HG03342 (cell line): Measurements from ENCODE around the gene BMP8B.

Experiments
- ATAC-seq: cut with Tn5 transposase; IDR thresholded peaks from one replicate; pipeline ENCODE4 v1.9.1; 2021; ENCODE audit warnings: mild to moderate bottlenecking, moderate library complexity; ENCODE audit not compliant: unreplicated experiment

BMP8B gene

GRCh38 chr1:39760074-39761008 is 28.3 kb downstream of the BMP8B start:
- ATAC-seq = no peak

DNA sequence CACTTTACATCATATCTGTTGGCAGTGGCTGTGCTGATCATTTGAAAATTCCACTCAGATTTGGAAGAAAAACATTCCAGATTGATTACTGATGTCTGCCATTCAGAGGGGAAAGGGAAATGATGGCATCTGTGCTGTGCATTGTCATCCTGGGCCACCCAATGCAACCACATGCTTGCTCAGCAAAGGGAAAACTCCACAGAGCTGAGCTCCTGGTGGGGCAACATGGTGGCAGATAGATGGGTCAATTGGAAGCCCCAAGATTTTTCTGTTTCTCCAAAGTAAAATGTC is 29.3 kb downstream of the BMP8B start:
- no peak for ATAC-seq

DNA sequence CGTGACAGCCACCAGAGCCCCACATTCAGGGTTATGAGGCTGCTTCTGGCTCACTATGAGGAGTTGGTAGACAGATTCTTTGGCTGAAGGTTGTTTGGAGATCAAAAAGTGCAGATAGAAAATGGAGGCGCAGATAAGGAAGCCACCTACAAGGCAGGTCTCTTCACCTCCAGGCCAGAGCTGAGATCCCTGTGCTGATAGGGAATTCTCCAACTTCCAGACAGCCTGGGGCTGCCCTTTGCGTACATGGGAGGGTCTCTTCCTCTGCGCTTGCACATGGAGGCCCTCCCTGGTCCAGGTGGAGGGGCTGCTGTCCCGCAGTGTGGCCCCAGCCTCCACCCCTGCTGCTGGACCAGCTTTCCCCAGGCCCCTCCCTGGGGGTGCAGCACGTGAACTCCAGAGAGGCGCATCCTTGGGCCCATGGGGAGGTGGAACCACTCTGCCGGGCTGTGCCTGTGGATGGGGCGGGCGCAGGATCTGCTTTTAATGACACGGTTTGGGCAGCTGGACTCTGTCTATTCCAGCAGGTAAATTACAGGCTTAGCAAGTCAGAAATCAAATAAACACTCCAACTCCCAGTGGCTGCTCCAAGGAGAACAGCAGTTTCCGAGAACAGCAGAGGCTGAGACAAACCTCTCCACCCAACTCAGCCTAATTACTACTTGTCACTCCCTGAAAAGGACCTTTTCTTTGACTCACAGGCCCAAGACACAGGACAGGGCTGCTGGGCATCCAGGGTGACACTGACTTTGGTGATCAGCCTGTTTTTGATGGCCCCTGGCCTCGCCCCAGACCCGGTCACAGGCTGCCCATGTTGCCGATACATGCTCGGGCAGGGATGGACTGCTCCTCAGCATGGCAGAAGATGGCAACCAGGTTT is 29.9 kb downstream of the BMP8B start:
- ATAC-seq = no peak

DNA sequence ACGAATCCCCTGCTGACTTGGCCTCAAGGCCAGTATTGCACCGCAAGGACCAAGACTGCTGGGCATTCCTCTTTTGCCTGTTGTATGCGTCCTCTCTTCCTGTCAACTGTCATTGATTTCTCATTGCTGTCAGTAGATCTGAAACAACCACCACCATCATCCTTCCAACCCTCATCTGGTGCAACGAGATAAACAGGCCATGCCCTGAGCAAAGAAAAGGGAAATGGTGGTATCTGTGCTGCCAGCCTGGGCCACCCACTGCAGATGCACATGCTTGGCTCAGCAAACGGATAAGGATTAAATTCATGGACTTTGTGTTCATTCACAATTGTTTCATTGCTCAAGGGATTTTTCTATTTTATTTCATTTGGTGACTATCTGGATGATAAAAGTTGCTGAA is 31.2 kb downstream of the BMP8B start:
- no peak for ATAC-seq

- ATAC-seq = no peak
Observed at GRCh38 chr1:39755965-39756659, 32.6 kb downstream of the BMP8B start.

GRCh38 chr1:39754906-39755504 is 33.7 kb downstream of the BMP8B start:
- ATAC-seq = no peak

GRCh38 chr1:39754026-39754570 is 34.6 kb downstream of the BMP8B start:
- no peak for ATAC-seq

DNA sequence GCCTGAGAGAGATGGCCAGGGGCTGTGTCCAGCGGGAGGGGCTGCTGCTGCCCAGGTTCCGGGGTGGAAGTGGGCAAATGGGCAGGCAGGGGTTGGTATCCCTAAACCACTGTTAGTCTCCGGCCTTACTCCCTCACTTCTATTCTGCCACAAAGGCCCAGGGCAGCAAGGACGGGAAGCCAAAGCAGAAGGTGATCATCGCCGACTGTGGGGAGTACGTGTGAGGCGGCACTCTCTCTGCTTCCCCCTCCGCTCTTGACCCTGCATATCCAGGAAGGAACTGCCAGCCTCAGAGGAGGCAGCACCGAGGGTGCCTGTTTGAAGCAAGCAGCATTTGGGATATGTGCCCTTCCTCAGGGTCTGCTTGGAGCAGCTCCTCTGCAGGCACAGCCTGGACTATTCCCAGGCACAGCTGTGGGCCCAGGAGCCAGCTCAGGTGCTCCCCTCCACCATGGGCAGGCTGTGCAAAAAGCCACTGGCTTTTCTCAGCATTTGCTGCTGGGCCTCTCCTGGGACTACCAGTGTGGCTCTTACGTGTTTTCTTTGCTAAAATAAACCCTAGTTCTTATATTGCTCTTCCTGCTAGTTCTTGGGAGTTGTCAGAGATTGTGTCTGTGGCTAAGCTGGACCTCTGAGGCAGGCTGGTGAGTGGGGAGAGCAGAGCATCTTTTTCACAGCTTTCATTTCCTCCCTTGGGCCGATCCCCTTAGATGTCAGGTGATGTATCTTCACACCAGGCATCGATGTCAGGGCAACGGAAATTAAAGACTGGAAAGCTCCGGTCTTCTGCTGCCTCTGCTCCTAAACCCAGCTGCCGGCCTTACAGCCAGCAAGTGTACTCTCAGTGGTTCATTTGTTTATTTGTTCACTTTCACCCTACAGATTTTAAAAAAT is 35.3 kb downstream of the BMP8B start:
- ATAC-seq = no peak

DNA sequence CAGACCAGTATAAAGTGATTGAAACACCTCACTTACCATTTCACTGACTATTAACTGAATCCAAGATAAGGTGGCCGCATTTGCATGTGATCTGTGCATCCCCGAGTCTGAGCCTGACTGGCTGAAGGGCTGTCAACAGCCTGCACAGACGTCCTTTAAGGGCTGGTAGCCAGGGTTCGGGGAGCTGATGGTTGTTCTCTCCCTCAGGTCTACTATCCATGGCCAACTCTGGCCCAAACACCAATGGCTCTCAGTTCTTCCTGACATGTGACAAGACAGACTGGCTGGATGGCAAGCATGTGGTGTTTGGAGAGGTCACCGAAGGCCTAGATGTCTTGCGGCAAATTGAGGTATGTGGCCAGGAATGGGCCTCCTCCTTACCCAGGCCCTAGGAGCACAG is 36.0 kb downstream of the BMP8B start:
- ATAC-seq = no peak

- ATAC-seq = no peak
Observed at GRCh38 chr1:39751595-39751994, 37.1 kb downstream of the BMP8B start.

- no peak for ATAC-seq
Observed at GRCh38 chr1:39745016-39745670, 43.5 kb downstream of the BMP8B start.

GRCh38 chr1:39738622-39739366 is 49.9 kb downstream of the BMP8B start, which contains the start of gene PPIE:
Gene PPIE, plus strand, starts transcription at chr1:39738882. Its CDS starts 19 bp downstream, at chr1:39738901.
- ATAC-seq = peak; percentile 87

DNA sequence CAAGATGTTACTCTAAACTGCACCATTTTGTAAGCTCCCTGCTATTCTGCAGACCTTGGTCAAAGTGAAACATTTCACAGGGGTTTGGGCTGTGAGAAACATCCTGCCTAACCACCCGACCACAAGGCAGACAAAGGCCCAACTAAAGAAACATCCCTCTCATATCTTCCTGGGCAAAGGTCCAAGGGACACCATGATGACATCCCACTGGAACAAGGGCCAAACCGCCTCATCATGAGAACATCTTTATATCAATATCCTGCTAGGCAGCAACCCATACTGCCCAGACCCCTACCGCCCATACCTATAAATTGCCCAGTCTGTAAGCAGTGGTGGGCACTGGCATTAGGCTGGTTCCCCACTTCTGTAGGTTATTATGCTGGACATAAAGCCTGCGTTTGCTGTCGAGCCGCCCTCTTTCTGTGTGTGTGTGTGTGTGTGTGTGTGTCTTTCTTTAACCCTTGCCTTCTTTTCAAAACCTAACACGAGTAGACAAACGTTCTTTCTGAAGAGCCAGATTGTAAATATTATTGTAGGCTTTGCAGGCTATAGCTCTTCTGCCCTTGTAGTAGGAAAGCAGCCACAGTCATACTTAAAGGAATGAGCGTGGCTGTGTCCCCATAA is 51.0 kb downstream of the BMP8B start:
- no peak for ATAC-seq

GRCh38 chr1:39735731-39736130 is 52.9 kb downstream of the BMP8B start:
- no peak for ATAC-seq

DNA sequence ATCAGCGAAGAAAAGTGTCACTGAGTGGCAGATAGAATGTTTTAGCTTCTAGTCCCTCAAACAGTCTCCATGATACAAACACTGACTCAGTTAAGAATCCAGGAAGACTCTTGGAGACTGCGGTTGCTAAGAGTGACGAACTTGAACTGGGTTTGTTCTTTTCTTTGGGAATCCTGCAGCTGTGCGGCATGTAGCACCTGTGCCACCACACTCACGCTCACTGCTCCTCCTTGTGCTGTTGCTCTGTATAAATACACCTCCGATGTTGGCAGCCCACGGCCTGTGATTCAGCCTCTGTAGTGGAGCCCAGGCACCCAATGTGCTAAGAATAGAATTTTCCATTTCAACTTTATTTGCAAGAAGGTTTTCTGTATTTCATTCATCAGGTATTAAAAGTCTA is 55.5 kb downstream of the BMP8B start:
- no peak for ATAC-seq

DNA sequence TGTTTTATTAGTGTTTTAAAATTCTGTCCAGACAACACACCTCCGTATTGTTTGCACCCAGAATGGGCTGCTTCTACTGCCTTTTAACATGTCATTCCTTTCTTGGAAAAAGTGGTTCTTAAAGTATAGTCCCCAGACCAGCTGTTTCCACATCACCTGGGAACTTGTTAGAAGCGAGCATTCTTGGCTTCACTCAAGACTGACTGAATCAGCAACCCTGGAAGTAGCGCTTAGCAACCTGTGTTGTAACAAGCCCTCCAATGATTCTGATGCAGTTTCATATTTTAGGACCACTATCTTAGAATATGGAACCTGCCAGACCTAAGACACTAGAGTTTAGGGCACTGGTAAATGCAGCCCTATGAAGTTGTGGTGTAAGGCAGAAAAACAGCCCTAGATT is 55.9 kb downstream of the BMP8B start:
- no peak for ATAC-seq

DNA sequence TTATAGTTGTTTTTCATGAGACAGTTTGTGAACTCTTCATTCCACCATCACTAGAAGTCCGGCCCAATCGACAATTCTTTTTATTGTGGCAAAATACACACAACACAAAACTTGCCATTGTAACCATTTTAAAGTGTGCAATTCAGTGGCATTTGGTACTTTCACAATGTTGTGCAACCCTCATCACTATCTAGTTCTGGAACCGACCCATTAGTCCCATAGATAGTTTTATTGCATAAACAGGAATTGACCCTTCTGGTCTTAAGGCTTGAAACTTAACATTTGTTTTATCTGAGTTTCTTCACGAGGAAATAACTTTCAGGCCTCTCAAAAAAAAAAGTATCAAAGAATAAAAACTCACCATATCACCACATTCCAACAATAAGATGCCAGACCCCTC is 58.8 kb downstream of the BMP8B start:
- ATAC-seq = no peak

GRCh38 chr1:39729030-39729429 is 59.6 kb downstream of the BMP8B start:
- no peak for ATAC-seq
